Bronchial epithelial cell (primary cell): ENCODE results near the gene NDP. TPM values are rescaled to one million over a fixed set of nuclear protein-coding genes. Genes with fewer than 3 reads are reported as not detected.
"Not testable (repeated sequence)": the region's sequence is repeated elsewhere in the genome, so short reads cannot be mapped to it uniquely, and the experiment has no call there.

Source experiments
- DNase-seq: peaks from one replicate; pipeline ENCODE4 v3.0.0-alpha.2; 2010; ENCODE audit warnings: low read depth
- FAIRE-seq: peaks from 2 replicates; lab custom pipeline; 2011; peaks lifted over from hg19 to GRCh38; lab: Jason Lieb, UNC
- H3K27me3 ChIP-seq: 2 replicates; pipeline ENCODE4 v1.5.1; 2011; ENCODE audit warnings: low read length; ENCODE audit not compliant: control insufficient read depth, insufficient read depth
- H3K36me3 ChIP-seq: 2 replicates; pipeline ENCODE4 v1.5.1; 2011; ENCODE audit warnings: low read length; ENCODE audit not compliant: control insufficient read depth, insufficient read depth
- H3K4me3 ChIP-seq: 2 replicates; pipeline ENCODE4 v1.5.1; 2011; ENCODE audit warnings: mild to moderate bottlenecking, low read depth, low read length, control low read depth
- total RNA-seq: library from RNA; depleted of rRNA; stranded (reverse); fragments of >200 nt; gene quantifications from 2 replicates; pipeline ENCODE4 v1.2.1, GENCODE V29; 2014
- TF ChIP-seq, protein P1 (sequence below): IDR thresholded peaks from 2 replicates; pipeline ENCODE4 v1.5.1; 2011; ENCODE audit warnings: mild to moderate bottlenecking, moderate library complexity, low read length, control low read depth, inconsistent platforms; ENCODE audit not compliant: insufficient read depth, severe bottlenecking

The NDP gene
- total RNA-seq, 1 donor from 2014 or later: not detected

DNA sequence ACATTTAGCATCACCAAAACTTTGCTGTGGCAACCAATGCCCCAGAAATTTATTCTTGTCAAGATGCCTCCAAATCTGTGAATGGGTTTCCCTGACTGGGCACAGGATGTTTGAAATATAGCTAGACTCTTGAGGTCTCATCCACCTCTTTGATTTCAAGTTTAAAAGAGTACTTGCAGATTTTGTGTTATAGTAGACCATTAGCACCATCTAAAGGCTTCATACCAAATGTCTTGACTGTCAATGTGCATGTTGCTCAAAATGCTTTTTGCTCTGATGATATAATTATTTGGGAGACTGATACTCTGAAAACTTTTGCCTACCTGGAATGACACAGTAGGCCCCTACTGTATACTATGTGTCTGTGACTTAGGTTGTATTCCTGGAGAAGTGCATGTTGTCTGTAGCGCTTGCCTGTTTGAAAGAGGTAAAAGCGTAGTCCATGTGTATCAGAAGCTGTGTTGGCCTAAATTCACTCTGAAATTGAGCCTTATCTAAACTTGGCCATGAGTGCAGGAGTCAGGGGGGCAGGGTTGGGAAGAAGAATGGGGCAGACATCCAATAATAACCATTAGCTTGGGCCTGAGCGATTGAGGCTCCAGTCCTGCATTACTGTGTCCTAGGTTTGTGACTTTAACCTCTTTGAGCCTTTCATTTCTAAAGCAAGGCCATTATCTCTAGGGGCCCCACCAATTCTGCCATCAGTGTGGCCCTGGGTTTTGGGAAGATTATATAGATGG lies 33.8 kb downstream of the NDP start:
- Histone ChIP-seq H3K36me3 (no peaks in the 10 kb centered on the region), H3K27me3 (no peaks in the 10 kb centered on the region), H3K4me3 (no peak overlapping the region)
- TF ChIP-seq, protein P1, sequence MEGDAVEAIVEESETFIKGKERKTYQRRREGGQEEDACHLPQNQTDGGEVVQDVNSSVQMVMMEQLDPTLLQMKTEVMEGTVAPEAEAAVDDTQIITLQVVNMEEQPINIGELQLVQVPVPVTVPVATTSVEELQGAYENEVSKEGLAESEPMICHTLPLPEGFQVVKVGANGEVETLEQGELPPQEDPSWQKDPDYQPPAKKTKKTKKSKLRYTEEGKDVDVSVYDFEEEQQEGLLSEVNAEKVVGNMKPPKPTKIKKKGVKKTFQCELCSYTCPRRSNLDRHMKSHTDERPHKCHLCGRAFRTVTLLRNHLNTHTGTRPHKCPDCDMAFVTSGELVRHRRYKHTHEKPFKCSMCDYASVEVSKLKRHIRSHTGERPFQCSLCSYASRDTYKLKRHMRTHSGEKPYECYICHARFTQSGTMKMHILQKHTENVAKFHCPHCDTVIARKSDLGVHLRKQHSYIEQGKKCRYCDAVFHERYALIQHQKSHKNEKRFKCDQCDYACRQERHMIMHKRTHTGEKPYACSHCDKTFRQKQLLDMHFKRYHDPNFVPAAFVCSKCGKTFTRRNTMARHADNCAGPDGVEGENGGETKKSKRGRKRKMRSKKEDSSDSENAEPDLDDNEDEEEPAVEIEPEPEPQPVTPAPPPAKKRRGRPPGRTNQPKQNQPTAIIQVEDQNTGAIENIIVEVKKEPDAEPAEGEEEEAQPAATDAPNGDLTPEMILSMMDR: no peak
- DNase-seq (peak; percentile 20), FAIRE-seq (no peak)

DNA sequence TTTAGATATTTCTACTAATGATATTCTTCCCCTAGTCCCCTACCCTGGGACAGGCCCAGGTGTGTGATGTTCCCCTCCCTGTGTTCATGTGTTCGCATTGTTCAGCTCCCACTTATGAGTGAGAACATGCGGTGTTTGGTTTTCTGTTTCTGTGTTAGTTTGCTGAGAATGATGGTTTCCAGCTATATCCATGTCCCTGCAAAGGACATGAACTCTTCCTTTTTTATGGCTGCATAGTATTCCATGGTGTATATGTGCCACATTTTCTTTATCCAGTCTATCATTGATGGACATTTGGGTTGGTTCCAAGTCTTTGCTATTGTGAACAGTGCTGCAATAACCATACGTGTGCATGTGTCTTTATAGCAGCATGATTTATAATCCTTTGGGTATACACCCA lies 51.2 kb downstream of the NDP start:
- DNase-seq, H3K27me3 ChIP-seq, H3K36me3 ChIP-seq, H3K4me3 ChIP-seq, FAIRE-seq: not testable (repeated sequence)

GRCh38 chrX:43910772-43911171 lies 62.4 kb downstream of the NDP start:
- not testable (repeated sequence) for H3K4me3 ChIP-seq, H3K27me3 ChIP-seq, DNase-seq, H3K36me3 ChIP-seq, FAIRE-seq

- no peak for DNase-seq
- TF ChIP-seq, protein P1: no peak
- FAIRE-seq: no peak
Measured at GRCh38 chrX:43910012-43910411, 63.2 kb downstream of the NDP start.

GRCh38 chrX:43909141-43909540 lies 64.0 kb downstream of the NDP start:
- Histone ChIP-seq H3K27me3 (no peaks in the 10 kb centered on the region), H3K4me3 (no peak overlapping the region), H3K36me3 (no peaks in the 10 kb centered on the region)
- TF ChIP-seq, protein P1: no peak
- DNase-seq (no peak), FAIRE-seq (no peak)

More at GRCh38 chrX:43910012-43910411, 63.2 kb downstream of the NDP start:
- Histone ChIP-seq H3K4me3 (no peak overlapping the region), H3K27me3 (no peaks in the 10 kb centered on the region), H3K36me3 (no peaks in the 10 kb centered on the region)

- H3K27me3 ChIP-seq: no peaks in the 10 kb centered on the region
- no peak overlapping the region for H3K4me3 ChIP-seq
- no peak for DNase-seq
- H3K36me3 ChIP-seq: no peaks in the 10 kb centered on the region
- no peak for FAIRE-seq
- TF ChIP-seq, protein P1: no peak
Measured at GRCh38 chrX:43899878-43900815, 73.0 kb downstream of the NDP start.

Other genes starting within 250 kb of the NDP start
- gene MAOB, start 90.9 kb downstream of the NDP start, total RNA-seq: under 0.01 and 0.13 TPM in 2 replicates